H9 (cell line): ENCODE results near the gene SEMA3C. TPM values are rescaled to one million over a fixed set of nuclear protein-coding genes. Genes with fewer than 3 reads are reported as not detected.

Experiments used
- DNase-seq: peaks from one replicate; pipeline ENCODE4 v3.0.0-alpha.2; 2017
- H2AFZ ChIP-seq: one replicate; pipeline ENCODE4 v1.6.1; 2013; ENCODE audit warnings: mild to moderate bottlenecking, low read length, control low read depth, moderate library complexity
- H2AK5ac ChIP-seq: 2 replicates; pipeline ENCODE4 v1.6.1; 2013; ENCODE audit warnings: low read length, control low read depth, mixed read lengths; ENCODE audit not compliant: insufficient read length
- H2BK120ac ChIP-seq: one replicate; pipeline ENCODE4 v1.6.1; 2013; ENCODE audit warnings: low read depth, mild to moderate bottlenecking, low read length, control low read depth, inconsistent platforms; ENCODE audit not compliant: poor library complexity, severe bottlenecking
- H2BK12ac ChIP-seq: 2 replicates; pipeline ENCODE4 v1.6.1; 2013; ENCODE audit warnings: low read length, control low read depth, mixed read lengths, low read depth; ENCODE audit not compliant: insufficient read length
- H2BK15ac ChIP-seq: 2 replicates; pipeline ENCODE4 v1.6.1; 2013; ENCODE audit warnings: low read depth, low read length, control low read depth
- H2BK20ac ChIP-seq: one replicate; pipeline ENCODE4 v1.6.1; 2013; ENCODE audit warnings: low read depth, mild to moderate bottlenecking, low read length, control low read depth, inconsistent platforms; ENCODE audit not compliant: poor library complexity, severe bottlenecking
- H2BK5ac ChIP-seq: 2 replicates; pipeline ENCODE4 v1.6.1; 2013; ENCODE audit warnings: low read length, control low read depth, mixed read lengths; ENCODE audit not compliant: insufficient read length
- H3K14ac ChIP-seq: 2 replicates; pipeline ENCODE4 v1.6.1; 2013; ENCODE audit warnings: low read length, control low read depth; ENCODE audit not compliant: insufficient read depth
- H3K18ac ChIP-seq: 2 replicates; pipeline ENCODE4 v1.6.1; 2013; ENCODE audit warnings: low read depth, mild to moderate bottlenecking, mixed read lengths, low read length, control low read depth; ENCODE audit not compliant: insufficient read length
- H3K23ac ChIP-seq: 2 replicates; pipeline ENCODE4 v1.6.1; 2013; ENCODE audit warnings: low read length, control low read depth, mixed read lengths, low read depth; ENCODE audit not compliant: insufficient read length
- H3K23me2 ChIP-seq: 2 replicates; pipeline ENCODE4 v1.6.1; 2013; ENCODE audit warnings: low read depth, mild to moderate bottlenecking, mixed read lengths, low read length, control low read depth; ENCODE audit not compliant: insufficient read length, poor library complexity, severe bottlenecking
- H3K27ac ChIP-seq: 2 replicates; pipeline ENCODE4 v1.5.1; 2013; ENCODE audit warnings: low read length, control low read depth, mixed read lengths, low read depth; ENCODE audit not compliant: insufficient read length
- H3K27me3 ChIP-seq: 2 replicates; pipeline ENCODE4 v1.6.1; 2013; ENCODE audit warnings: low read length, control low read depth, inconsistent platforms; ENCODE audit not compliant: insufficient read depth
- H3K4ac ChIP-seq: 2 replicates; pipeline ENCODE4 v1.6.1; 2013; ENCODE audit warnings: low read depth, mild to moderate bottlenecking, control low read depth, inconsistent platforms, low read length, moderate library complexity
- H3K4me1 ChIP-seq: 2 replicates; pipeline ENCODE4 v1.6.1; 2013; ENCODE audit warnings: low read length, control low read depth, inconsistent platforms; ENCODE audit not compliant: insufficient read depth
- H3K4me2 ChIP-seq: 2 replicates; pipeline ENCODE4 v1.6.1; 2013; ENCODE audit warnings: low read length, control low read depth, mixed read lengths; ENCODE audit not compliant: insufficient read length, insufficient read depth
- H3K56ac ChIP-seq: 2 replicates; pipeline ENCODE4 v1.6.1; 2013; ENCODE audit warnings: low read depth, mild to moderate bottlenecking, mixed read lengths, low read length, control low read depth; ENCODE audit not compliant: insufficient read length
- H3K79me1 ChIP-seq: 2 replicates; pipeline ENCODE4 v1.6.1; 2013; ENCODE audit warnings: low read depth, mild to moderate bottlenecking, moderate library complexity, low read length, control low read depth, inconsistent platforms; ENCODE audit not compliant: insufficient read depth, poor library complexity, severe bottlenecking
- H3K79me2 ChIP-seq: 2 replicates; pipeline ENCODE4 v1.6.1; 2013; ENCODE audit warnings: low read length, control low read depth, inconsistent platforms; ENCODE audit not compliant: insufficient read depth
- H3K9ac ChIP-seq: 2 replicates; pipeline ENCODE4 v1.6.1; 2013; ENCODE audit warnings: low read length, control low read depth, mixed read lengths; ENCODE audit not compliant: insufficient read length; ENCODE audit errors: extremely low read depth
- H3K9me3 ChIP-seq: one replicate; pipeline ENCODE4 v1.6.1; 2013; ENCODE audit warnings: low read depth, low read length, inconsistent platforms; ENCODE audit not compliant: control insufficient read depth
- H3T11ph ChIP-seq: one replicate; pipeline ENCODE4 v1.6.1; 2013; ENCODE audit warnings: mild to moderate bottlenecking, low read length, control low read depth, inconsistent platforms
- H4K20me1 ChIP-seq: one replicate; pipeline ENCODE4 v1.6.1; 2013; ENCODE audit not compliant: control insufficient read depth, insufficient read length, insufficient read depth
- H4K5ac ChIP-seq: 2 replicates; pipeline ENCODE4 v1.6.1; 2013; ENCODE audit warnings: low read depth, mild to moderate bottlenecking, mixed read lengths, low read length, control low read depth; ENCODE audit not compliant: insufficient read length
- H4K8ac ChIP-seq: replicated peaks from 2 replicates; pipeline ENCODE4 v1.6.1; 2013; ENCODE audit warnings: low read length, control low read depth, mixed read lengths, low read depth; ENCODE audit not compliant: insufficient read length
- H4K91ac ChIP-seq: 2 replicates; pipeline ENCODE4 v1.6.1; 2013; ENCODE audit warnings: low read depth, mild to moderate bottlenecking, moderate library complexity, mixed read lengths, low read length, control low read depth; ENCODE audit not compliant: insufficient read length
- H3K27ac Mint-ChIP-seq, 3 experiments: 2 replicates in 2 of 3; 3 replicates in 1 of 3; pipeline ENCODE4 v1.8.0; 2020 to 2021; ENCODE audit warnings: mixed read lengths in 3 of 3, mild to moderate bottlenecking in 1 of 3, moderate library complexity in 1 of 3
- H3K27me3 Mint-ChIP-seq: 2 replicates; pipeline ENCODE4 v1.8.0; 2021; ENCODE audit warnings: low read depth, mild to moderate bottlenecking, moderate library complexity, mixed read lengths
- H3K36me3 Mint-ChIP-seq, 3 experiments: 2 replicates in 2 of 3; 3 replicates in 1 of 3; pipeline ENCODE4 v1.8.0; 2020 to 2021; ENCODE audit warnings: low read depth in 3 of 3, mixed read lengths in 3 of 3; ENCODE audit not compliant: insufficient read depth in 1 of 3
- H3K4me1 Mint-ChIP-seq, 2 experiments: 2 replicates each; pipeline ENCODE4 v1.8.0; 2020; ENCODE audit warnings: mixed read lengths in 2 of 2
- H3K4me3 Mint-ChIP-seq, 2 experiments: 2 replicates in 1 of 2; 3 replicates in 1 of 2; pipeline ENCODE4 v1.8.0; 2020 to 2021; ENCODE audit warnings: mild to moderate bottlenecking in 2 of 2, mixed read lengths in 2 of 2, moderate library complexity in 1 of 2
- H3K9me3 Mint-ChIP-seq, 2 experiments: 2 replicates in 1 of 2; 3 replicates in 1 of 2; pipeline ENCODE4 v1.8.0; 2020; ENCODE audit warnings: mild to moderate bottlenecking in 2 of 2, mixed read lengths in 2 of 2, moderate library complexity in 1 of 2
- CTCF ChIP-seq: fragments of 200-600 bp; sonication (generic); conservative IDR thresholded peaks from 3 replicates; pipeline ENCODE4 v1.8.0; 2021; ENCODE audit warnings: antibody characterized with exemption, mild to moderate bottlenecking
- WGBS: extraction: QIAGEN DNeasy Blood & Tissue Kit; methylation state at CpG from one replicate; pipeline ENCODE4 v1.1.7; 2013; ENCODE audit warnings: missing lambda C conversion rate, low lambda C conversion rate, mixed read lengths; ENCODE audit not compliant: insufficient read length; ENCODE audit errors: extremely low coverage; 5-methylcytosine and 5-hydroxymethylcytosine counted together
- total RNA-seq: library from RNA; stranded (reverse); gene quantifications from 2 replicates; pipeline ENCODE4 v1.2.1, GENCODE V29; 2021

Gene SEMA3C
- total RNA-seq, 1 experiment from 2014 or later, result 1.6 TPM

DNA sequence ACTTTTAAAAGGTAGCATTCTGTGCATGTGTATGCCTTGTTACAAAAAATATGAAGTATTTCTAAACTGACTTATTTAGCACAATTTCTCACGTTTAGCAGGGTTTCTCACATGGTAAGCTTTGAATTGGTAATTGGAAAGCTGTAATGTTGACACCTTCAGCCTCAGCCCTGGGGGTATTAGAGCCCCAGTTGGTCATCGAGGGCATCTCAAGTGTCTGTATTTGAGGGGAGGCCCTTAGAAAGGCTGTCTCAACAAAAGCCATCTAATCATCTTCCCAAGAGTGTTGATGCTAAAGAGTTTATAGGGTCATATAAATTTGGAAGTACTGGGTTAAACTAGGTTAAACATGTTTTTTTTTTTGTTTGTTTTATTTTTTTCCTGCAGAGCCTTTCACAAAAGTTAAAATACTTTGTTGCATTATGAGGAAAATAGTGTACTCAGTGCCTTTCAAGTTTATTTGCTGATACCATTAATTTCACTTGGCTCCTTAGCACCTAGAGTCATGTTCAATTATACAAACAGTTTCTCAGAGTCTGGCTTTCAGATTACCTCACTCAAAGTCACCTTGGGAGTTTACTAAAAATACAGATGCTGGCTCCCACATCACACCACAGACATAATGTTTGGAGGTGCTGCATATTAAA lies 146.4 kb downstream of the SEMA3C start:
- H3K9ac ChIP-seq, result no peak overlapping the region
- H3K9me3 Mint-ChIP-seq, result no peaks in the 10 kb centered on the region

More for the DNA sequence above, 146.4 kb downstream of the SEMA3C start:
- no peak overlapping the region for H3K23ac ChIP-seq
- no peaks in the 10 kb centered on the region for H3K79me1 ChIP-seq
- H3K79me2 ChIP-seq, result no peaks in the 10 kb centered on the region
- no peak overlapping the region for H3K56ac ChIP-seq
- Mint-ChIP-seq H3K27me3 (peaks cover 13% of the 10 kb centered on the region), H3K4me1 (peaks cover 19% of the 10 kb centered on the region in 2 experiments), H3K27ac (no peak overlapping the region), H3K4me3 (no peak overlapping the region), H3K36me3 (no peaks in the 10 kb centered on the region)
- no peaks in the 10 kb centered on the region for H3K4me1 ChIP-seq
- H2BK120ac ChIP-seq, result no peak overlapping the region
- H3K9me3 ChIP-seq, result no peaks in the 10 kb centered on the region
- H4K5ac ChIP-seq, result no peak overlapping the region
- H3K4ac ChIP-seq, result no peak overlapping the region
- H3K27ac ChIP-seq, result no peak overlapping the region
- H3K4me2 ChIP-seq, result no peak overlapping the region
- no peak overlapping the region for H2BK15ac ChIP-seq
- H2AK5ac ChIP-seq, result no peak overlapping the region
- no peaks in the 10 kb centered on the region for H3K23me2 ChIP-seq
- H2AFZ ChIP-seq, result no peak overlapping the region
- H2BK12ac ChIP-seq, result no peak overlapping the region
- DNase-seq, result no peak
- H3T11ph ChIP-seq, result no peak overlapping the region
- no peak for TF ChIP-seq CTCF
- H4K8ac ChIP-seq, result no peak overlapping the region
- H3K27me3 ChIP-seq, result no peaks in the 10 kb centered on the region
- no peak overlapping the region for H4K91ac ChIP-seq
- H4K20me1 ChIP-seq, result no peaks in the 10 kb centered on the region
- no peak overlapping the region for H2BK5ac ChIP-seq
- WGBS, result no CpG with 5 or more reads among the region's 2 CpGs
- H3K14ac ChIP-seq, result no peak overlapping the region
- H2BK20ac ChIP-seq, result no peak overlapping the region
- no peak overlapping the region for H3K18ac ChIP-seq
